ENCODE measurements around the gene FAM184B. TPM values are rescaled to one million over a fixed set of nuclear protein-coding genes. Genes with fewer than 3 reads are reported as not detected.

FAM184B gene
- total RNA-seq, 1 experiment from 2014 or later: 0.07 TPM

- H2AFZ ChIP-seq (ENCODE audit: low read depth, low read length, poor library complexity, severe bottlenecking): no peak overlapping the region
- BruUV-seq (replicated peaks): no TSS peak
- intact Hi-C loops (cut with micrococcal nuclease): no loop called here
- no peak overlapping the region for H3K9ac ChIP-seq (ENCODE audit: low read length)
- H3K36me3 ChIP-seq (ENCODE audit: control insufficient read depth in 1 of 2, insufficient read depth in 2 of 2, low read length in 2 of 2): no peaks in the 10 kb centered on the region
- no peak overlapping the region for H3K4me3 ChIP-seq (replicated peaks in 1 of 2; ENCODE audit: low read depth in 1 of 2, low read length in 2 of 2)
- H3K27ac ChIP-seq (ENCODE audit: low read depth, low read length): no peak overlapping the region
- no peaks in the 10 kb centered on the region for H4K20me1 ChIP-seq (ENCODE audit: insufficient read depth)
- H3K9me2 ChIP-seq (ENCODE audit: insufficient read depth): no peaks in the 10 kb centered on the region
- no peak for DNase-seq (ENCODE audit: low read depth, low spot score)
- ChIA-PET CTCF (no interaction called here), POLR2A (no interaction called here), RAD21 (ENCODE audit: low non-redundant PET in 1 of 2, low total read pairs in 2 of 2, uncharacterized antibody in 2 of 2, unreplicated experiment in 2 of 2) (no interaction called here)
- H3K4me2 ChIP-seq (ENCODE audit: low read length): no peak overlapping the region
- H3K27me3 ChIP-seq (ENCODE audit: insufficient read depth, low read length): peaks cover 7% of the 10 kb centered on the region; the same call in 1 of the 2 replicates
- TF ChIP-seq CBX3 (IDR thresholded peaks at IDR 0.05; ENCODE audit: low read depth) (no peak), ZNF274 (IDR thresholded peaks at IDR 0.05; ENCODE audit: low read depth, low read length) (no peak), CTCF (IDR thresholded peaks at IDR 0.05 in 2 of 3, conservative IDR thresholded peaks at IDR 0.05 in 1 of 3; ENCODE audit: borderline replicate concordance in 1 of 3, insufficient read depth in 1 of 3, low read depth in 2 of 3, low read length in 2 of 3) (no peak), SIN3A (IDR thresholded peaks at IDR 0.05; ENCODE audit: low read depth) (no peak), REST (IDR thresholded peaks at IDR 0.05; ENCODE audit: low read depth) (no peak), POLR2A (IDR thresholded peaks at IDR 0.05; ENCODE audit: borderline replicate concordance, extremely low read depth, insufficient read depth, insufficient read length) (no peak)
- H3K79me2 ChIP-seq (ENCODE audit: insufficient read depth, low read length): no peaks in the 10 kb centered on the region
- no peaks in the 10 kb centered on the region for H3K9me3 ChIP-seq (ENCODE audit: control insufficient read depth in 1 of 2, insufficient read depth in 1 of 2, low read depth in 1 of 2, low read length in 2 of 2)
- ATAC-seq: no peak
- no peaks in the 10 kb centered on the region for H3K4me1 ChIP-seq (ENCODE audit: control insufficient read depth in 1 of 2, insufficient read depth in 2 of 2, low read length in 2 of 2)
These were observed 59.7 kb downstream of the FAM184B start for GRCh38 chr4:17721496-17722355.

Data from HCT116 (cell line).